ENCODE data around the gene FFAR4. TPM values are rescaled to one million over a fixed set of nuclear protein-coding genes. Genes with fewer than 3 reads are reported as not detected.
A peak's percentile ranks its signal among the peaks of the same experiment; 100 is the strongest.

The FFAR4 gene
- total RNA-seq, 1 donor from 2014 or later, result 1.5 TPM

DNA sequence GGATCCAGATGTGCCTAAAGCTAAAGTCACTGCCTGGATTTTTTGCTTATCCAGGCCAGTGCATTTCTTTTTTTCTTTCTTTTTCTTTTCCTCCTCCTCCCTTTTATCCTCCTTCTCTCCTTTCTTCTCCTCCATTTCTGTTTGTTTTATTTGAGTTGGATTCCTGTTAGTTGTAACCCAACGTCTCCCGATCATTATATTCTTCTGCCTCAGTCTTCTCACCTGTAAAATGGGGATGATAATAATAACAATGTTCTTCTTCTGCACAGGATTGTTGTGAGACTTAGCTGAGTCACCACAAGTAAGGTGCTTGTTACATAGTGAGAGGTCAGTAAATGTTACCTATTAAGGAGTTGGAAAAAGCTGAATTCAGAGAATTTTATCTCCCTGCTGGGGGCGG is 13.7 kb upstream of the FFAR4 start:
- H3K27me3 ChIP-seq, result no peaks in the 10 kb centered on the region
- TF ChIP-seq POLR2A (IDR thresholded peaks at IDR 0.05), result no peak
- no peaks in the 10 kb centered on the region for H3K9me3 ChIP-seq
- H3K4me3 ChIP-seq, result no peak overlapping the region
- intact Hi-C loops (cut with DNase I), result no loop called here
- H3K36me3 ChIP-seq, result no peaks in the 10 kb centered on the region
- no peak overlapping the region for H3K27ac ChIP-seq
- DNase-seq (ENCODE audit: extremely low spot score in 2 of 2), result no peak
- H3K4me1 ChIP-seq, result no peaks in the 10 kb centered on the region

- no peaks in the 10 kb centered on the region for H3K36me3 ChIP-seq
- no peak overlapping the region for H3K4me3 ChIP-seq
- H3K4me1 ChIP-seq, result no peaks in the 10 kb centered on the region
- no peak overlapping the region for H3K27ac ChIP-seq
- H3K27me3 ChIP-seq, result no peaks in the 10 kb centered on the region
- H3K9me3 ChIP-seq, result no peaks in the 10 kb centered on the region
- no peak for DNase-seq (ENCODE audit: extremely low spot score in 2 of 2)
- TF ChIP-seq POLR2A (IDR thresholded peaks at IDR 0.05), result no peak
- intact Hi-C loops (cut with DNase I), result no loop called here
These were observed 12.8 kb upstream of the FFAR4 start for GRCh38 chr10:93553482-93554315.

DNA sequence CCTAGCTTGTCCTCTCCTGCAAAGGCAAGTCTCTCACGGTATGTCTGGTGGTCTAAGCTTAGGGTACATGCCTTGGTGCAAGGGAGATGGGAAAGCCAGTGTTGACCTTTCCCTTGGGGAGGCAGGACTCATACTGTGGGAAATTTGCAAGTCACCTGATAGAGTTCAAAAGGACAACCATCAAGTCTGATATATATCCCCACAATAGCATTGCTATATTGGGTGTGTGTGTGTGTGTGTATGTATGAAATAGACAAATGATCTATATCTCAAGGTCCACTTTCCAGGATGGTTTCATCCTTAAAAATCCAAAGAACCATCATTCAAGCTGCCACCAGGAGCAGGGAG is 12.2 kb upstream of the FFAR4 start:
- Histone ChIP-seq H3K4me3 (no peak overlapping the region), H3K4me1 (no peaks in the 10 kb centered on the region), H3K27me3 (no peaks in the 10 kb centered on the region), H3K36me3 (no peaks in the 10 kb centered on the region), H3K9me3 (no peaks in the 10 kb centered on the region), H3K27ac (no peak overlapping the region)
- no peak for DNase-seq (ENCODE audit: extremely low spot score in 2 of 2)
- intact Hi-C loops (cut with DNase I), result no loop called here
- no peak for TF ChIP-seq POLR2AphosphoS5 (IDR thresholded peaks at IDR 0.05; ENCODE audit: insufficient read depth in 1 of 2, low read depth in 1 of 2)
- TF ChIP-seq POLR2A (IDR thresholded peaks at IDR 0.05), result no peak

GRCh38 chr10:93554760-93555432 is 11.6 kb upstream of the FFAR4 start:
- intact Hi-C loops (cut with DNase I), result no loop called here
- no peak overlapping the region for H3K4me3 ChIP-seq
- TF ChIP-seq POLR2AphosphoS5 (IDR thresholded peaks at IDR 0.05; ENCODE audit: insufficient read depth in 1 of 2, low read depth in 1 of 2) (no peak), POLR2A (IDR thresholded peaks at IDR 0.05) (no peak)
- TF ChIP-seq, protein P1, sequence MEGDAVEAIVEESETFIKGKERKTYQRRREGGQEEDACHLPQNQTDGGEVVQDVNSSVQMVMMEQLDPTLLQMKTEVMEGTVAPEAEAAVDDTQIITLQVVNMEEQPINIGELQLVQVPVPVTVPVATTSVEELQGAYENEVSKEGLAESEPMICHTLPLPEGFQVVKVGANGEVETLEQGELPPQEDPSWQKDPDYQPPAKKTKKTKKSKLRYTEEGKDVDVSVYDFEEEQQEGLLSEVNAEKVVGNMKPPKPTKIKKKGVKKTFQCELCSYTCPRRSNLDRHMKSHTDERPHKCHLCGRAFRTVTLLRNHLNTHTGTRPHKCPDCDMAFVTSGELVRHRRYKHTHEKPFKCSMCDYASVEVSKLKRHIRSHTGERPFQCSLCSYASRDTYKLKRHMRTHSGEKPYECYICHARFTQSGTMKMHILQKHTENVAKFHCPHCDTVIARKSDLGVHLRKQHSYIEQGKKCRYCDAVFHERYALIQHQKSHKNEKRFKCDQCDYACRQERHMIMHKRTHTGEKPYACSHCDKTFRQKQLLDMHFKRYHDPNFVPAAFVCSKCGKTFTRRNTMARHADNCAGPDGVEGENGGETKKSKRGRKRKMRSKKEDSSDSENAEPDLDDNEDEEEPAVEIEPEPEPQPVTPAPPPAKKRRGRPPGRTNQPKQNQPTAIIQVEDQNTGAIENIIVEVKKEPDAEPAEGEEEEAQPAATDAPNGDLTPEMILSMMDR (IDR thresholded peaks at IDR 0.05), result peak; percentile 5 to 30 (median 29)
- no peaks in the 10 kb centered on the region for H3K4me1 ChIP-seq
- no peaks in the 10 kb centered on the region for H3K9me3 ChIP-seq
- H3K36me3 ChIP-seq, result no peaks in the 10 kb centered on the region
- H3K27me3 ChIP-seq, result no peaks in the 10 kb centered on the region
- no peak for DNase-seq (ENCODE audit: extremely low spot score in 2 of 2)
- no peak overlapping the region for H3K27ac ChIP-seq

DNA sequence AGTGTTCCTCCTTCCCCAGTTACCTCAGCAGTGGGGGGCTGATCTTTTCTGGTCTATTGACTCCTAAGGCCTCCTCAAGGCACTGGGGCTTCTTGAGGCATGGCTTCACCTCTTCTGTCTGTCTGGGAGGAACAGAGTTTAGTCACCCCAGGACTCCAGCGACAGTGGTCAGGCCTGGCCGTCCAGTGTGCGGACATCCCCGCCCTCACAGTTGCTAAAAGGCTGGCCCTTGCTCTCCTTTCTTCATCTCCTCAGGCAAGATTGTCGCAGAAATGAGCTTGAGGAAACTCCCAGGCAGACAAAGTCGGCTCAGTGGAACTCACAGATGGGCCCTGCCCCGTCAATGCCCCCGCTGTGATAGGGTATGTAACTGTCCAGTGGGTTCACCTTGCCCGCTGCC is 7.0 kb upstream of the FFAR4 start:
- Histone ChIP-seq H3K4me3 (no peak overlapping the region), H3K27ac (no peak overlapping the region), H3K27me3 (no peaks in the 10 kb centered on the region), H3K36me3 (no peaks in the 10 kb centered on the region), H3K4me1 (no peaks in the 10 kb centered on the region), H3K9me3 (no peaks in the 10 kb centered on the region)
- DNase-seq (ENCODE audit: extremely low spot score in 2 of 2), result no peak
- intact Hi-C loops (cut with DNase I), result no loop called here
- TF ChIP-seq, protein P1 (IDR thresholded peaks at IDR 0.05), result no peak
- TF ChIP-seq POLR2A (IDR thresholded peaks at IDR 0.05) (no peak), POLR2AphosphoS5 (IDR thresholded peaks at IDR 0.05; ENCODE audit: insufficient read depth in 1 of 2, low read depth in 1 of 2) (no peak)

DNA sequence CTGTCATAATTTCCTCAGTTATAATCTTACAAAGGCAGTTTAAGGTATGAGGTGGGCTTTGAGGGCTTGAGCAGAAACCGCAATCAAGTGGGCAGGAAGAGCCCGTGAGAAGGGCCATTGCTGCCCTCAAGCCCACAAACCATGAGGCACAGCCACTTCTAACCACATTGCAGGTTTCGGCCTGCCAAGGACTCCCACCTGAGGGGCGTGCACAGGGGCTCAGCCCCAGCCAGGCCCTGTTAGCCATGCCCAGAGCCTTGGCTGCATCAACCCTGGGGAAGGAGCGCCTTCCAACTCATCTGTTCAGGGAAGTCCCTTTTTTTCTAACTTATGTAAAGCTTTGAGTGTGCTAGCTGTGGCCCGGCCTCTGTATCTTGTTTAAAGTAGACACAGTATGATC is 5.9 kb upstream of the FFAR4 start:
- no peak overlapping the region for H3K4me3 ChIP-seq
- H3K27me3 ChIP-seq, result no peaks in the 10 kb centered on the region
- H3K27ac ChIP-seq, result no peak overlapping the region
- H3K36me3 ChIP-seq, result no peaks in the 10 kb centered on the region
- intact Hi-C loops (cut with DNase I), result no loop called here
- no peak for TF ChIP-seq POLR2AphosphoS5 (IDR thresholded peaks at IDR 0.05; ENCODE audit: insufficient read depth in 1 of 2, low read depth in 1 of 2)
- TF ChIP-seq, protein P1 (IDR thresholded peaks at IDR 0.05), result no peak
- TF ChIP-seq POLR2A (IDR thresholded peaks at IDR 0.05), result no peak
- no peaks in the 10 kb centered on the region for H3K4me1 ChIP-seq
- no peaks in the 10 kb centered on the region for H3K9me3 ChIP-seq
- no peak for DNase-seq (ENCODE audit: extremely low spot score in 2 of 2)
